ENCODE results near the gene CCR4.
A peak's percentile ranks its signal among the peaks of the same experiment; 100 is the strongest.
"Not testable (repeated sequence)": the region's sequence is repeated elsewhere in the genome, so short reads cannot be mapped to it uniquely, and the experiment has no call there.

CCR4 gene

GRCh38 chr3:32919920-32920319 is 31.5 kb upstream of the CCR4 start:
- DNase-seq (ENCODE audit: low read depth in 2 of 2), result no peak
- H3K4me3 ChIP-seq (replicated peaks in 1 of 2; ENCODE audit: low read depth in 2 of 2, low read length in 2 of 2), result no peak overlapping the region
- TF ChIP-seq CTCF (IDR thresholded peaks at IDR 0.05; ENCODE audit: low read depth, low read length), result no peak

- no peak overlapping the region for H3K4me3 ChIP-seq (replicated peaks in 1 of 2; ENCODE audit: low read depth in 2 of 2, low read length in 2 of 2)
- no peak for TF ChIP-seq CTCF (IDR thresholded peaks at IDR 0.05; ENCODE audit: low read depth, low read length)
- DNase-seq (ENCODE audit: low read depth in 2 of 2), result no peak
Observed at GRCh38 chr3:32922078-32922477, 29.4 kb upstream of the CCR4 start.

- no peak overlapping the region for H3K4me3 ChIP-seq (replicated peaks in 1 of 2; ENCODE audit: low read depth in 2 of 2, low read length in 2 of 2)
- TF ChIP-seq CTCF (IDR thresholded peaks at IDR 0.05; ENCODE audit: low read depth, low read length), result no peak
- DNase-seq (ENCODE audit: low read depth in 2 of 2), result no peak
Observed at GRCh38 chr3:32930161-32930560, 21.3 kb upstream of the CCR4 start.

- not testable (repeated sequence) for H3K4me3 ChIP-seq (replicated peaks in 1 of 2; ENCODE audit: low read depth in 2 of 2, low read length in 2 of 2); DNase-seq (ENCODE audit: low read depth in 2 of 2)
Observed at GRCh38 chr3:32931273-32931672, 20.2 kb upstream of the CCR4 start.

GRCh38 chr3:32934150-32934742 is 17.2 kb upstream of the CCR4 start:
- peak; percentile 33 to 46 for DNase-seq (ENCODE audit: low read depth in 2 of 2)

GRCh38 chr3:32937331-32937730 is 14.1 kb upstream of the CCR4 start:
- TF ChIP-seq CTCF (IDR thresholded peaks at IDR 0.05; ENCODE audit: low read depth, low read length), result no peak
- DNase-seq (ENCODE audit: low read depth in 2 of 2), result peak in 1 of 2 donors; percentile 20
- no peak overlapping the region for H3K4me3 ChIP-seq (replicated peaks in 1 of 2; ENCODE audit: low read depth in 2 of 2, low read length in 2 of 2)

More at GRCh38 chr3:32934150-32934742, 17.2 kb upstream of the CCR4 start:
- no peak overlapping the region for H3K4me3 ChIP-seq (replicated peaks in 1 of 2; ENCODE audit: low read depth in 2 of 2, low read length in 2 of 2)
- TF ChIP-seq CTCF (IDR thresholded peaks at IDR 0.05; ENCODE audit: low read depth, low read length), result peak; percentile 73

GRCh38 chr3:32939531-32940284 is 11.7 kb upstream of the CCR4 start:
- not testable (repeated sequence) for DNase-seq (ENCODE audit: low read depth in 2 of 2); H3K4me3 ChIP-seq (replicated peaks in 1 of 2; ENCODE audit: low read depth in 2 of 2, low read length in 2 of 2)

- no peak for DNase-seq (ENCODE audit: low read depth in 2 of 2)
- no peak for TF ChIP-seq CTCF (IDR thresholded peaks at IDR 0.05; ENCODE audit: low read depth, low read length)
- no peak overlapping the region for H3K4me3 ChIP-seq (replicated peaks in 1 of 2; ENCODE audit: low read depth in 2 of 2, low read length in 2 of 2)
Observed at GRCh38 chr3:32940726-32941125, 10.7 kb upstream of the CCR4 start.
